Stimulated activated CD4-positive, alpha-beta T cell treated with anti-CD3 and anti-CD28 coated beads, Interleukin-1b, Interleukin-23, amount 100 ng/mL, for 4 hours (primary cell): Measurements from ENCODE around the gene FAM229A.
A peak's percentile ranks its signal among the peaks of the same experiment; 100 is the strongest.
"Not testable (repeated sequence)": the region's sequence is repeated elsewhere in the genome, so short reads cannot be mapped to it uniquely, and the experiment has no call there.

Experiments
- DNase-seq, 2 donors: peaks; one replicate each; pipeline ENCODE4 v3.0.0-alpha.2; 2020; ENCODE audit warnings: low read depth in 2 of 2

FAM229A gene

GRCh38 chr1:32362474-32363313, at the start of gene FAM229A, which contains the start of gene TSSK3:
Gene FAM229A, minus strand, starts transcription at chr1:32362485. Its CDS starts 394 bp downstream, at chr1:32362091.
Gene TSSK3, plus strand, starts transcription at chr1:32362539. Its CDS starts 163 bp downstream, at chr1:32362702.
- no peak for DNase-seq

GRCh38 chr1:32411261-32411660, 49.0 kb upstream of the FAM229A start:
- DNase-seq = no peak

GRCh38 chr1:32406629-32407111, 44.4 kb upstream of the FAM229A start:
- no peak for DNase-seq

GRCh38 chr1:32405672-32406467, 43.6 kb upstream of the FAM229A start:
- DNase-seq = no peak

GRCh38 chr1:32404946-32405345, 42.7 kb upstream of the FAM229A start:
- DNase-seq = no peak

- DNase-seq = peak; percentile 37 to 45
Observed at GRCh38 chr1:32400876-32401631, 38.8 kb upstream of the FAM229A start.

GRCh38 chr1:32399843-32400242, 37.6 kb upstream of the FAM229A start:
- DNase-seq = no peak

GRCh38 chr1:32398401-32398800, 36.1 kb upstream of the FAM229A start:
- DNase-seq = no peak

- DNase-seq = not testable (repeated sequence)
Observed at GRCh38 chr1:32396524-32396923, 34.2 kb upstream of the FAM229A start.

GRCh38 chr1:32394890-32395432, 32.7 kb upstream of the FAM229A start:
- DNase-seq = no peak

- DNase-seq = peak; percentile 97
Observed at GRCh38 chr1:32394141-32394889, 32.0 kb upstream of the FAM229A start, which contains the start of gene BSDC1. Gene BSDC1, minus strand, starts transcription at chr1:32394441. Its CDS starts 27 bp downstream, at chr1:32394414.

- peak in 1 of 2 donors; percentile 32 for DNase-seq
Observed at GRCh38 chr1:32393832-32394140, 31.5 kb upstream of the FAM229A start.

GRCh38 chr1:32393136-32393535, 30.9 kb upstream of the FAM229A start:
- DNase-seq = no peak

- DNase-seq = no peak
Observed at GRCh38 chr1:32392325-32392724, 30.0 kb upstream of the FAM229A start.

- no peak for DNase-seq
Observed at GRCh38 chr1:32390904-32391870, 28.9 kb upstream of the FAM229A start.

- DNase-seq = no peak
Observed at GRCh38 chr1:32388641-32389040, 26.4 kb upstream of the FAM229A start.

- no peak for DNase-seq
Observed at GRCh38 chr1:32386676-32387392, 24.5 kb upstream of the FAM229A start.

- DNase-seq = no peak
Observed at GRCh38 chr1:32380057-32380456, 17.8 kb upstream of the FAM229A start.
